ENCODE results near the gene FAM83G. TPM values are rescaled to one million over a fixed set of nuclear protein-coding genes. Genes with fewer than 3 reads are reported as not detected.

Gene FAM83G
- total RNA-seq, 1 experiment from 2014 or later = 29.5 TPM

- DNase-seq (ENCODE audit: low spot score) = peak; percentile 21
Observed at GRCh38 chr17:19010729-19011505, 6.4 kb upstream of the FAM83G start.

GRCh38 chr17:19009970-19010369 is 5.4 kb upstream of the FAM83G start:
- no peak for DNase-seq (ENCODE audit: low spot score)

GRCh38 chr17:19006698-19007097 is 2.1 kb upstream of the FAM83G start:
- DNase-seq (ENCODE audit: low spot score) = no peak

- no peak for DNase-seq (ENCODE audit: low spot score)
Observed at GRCh38 chr17:19005789-19006430, 1.3 kb upstream of the FAM83G start.

- DNase-seq (ENCODE audit: low spot score) = no peak
Observed at GRCh38 chr17:19005137-19005773, 691 bp upstream of the FAM83G start.

- DNase-seq (ENCODE audit: low spot score) = peak; percentile 57
Observed at GRCh38 chr17:19003543-19004420, 782 bp downstream of the FAM83G start.

- DNase-seq (ENCODE audit: low spot score) = peak; percentile 56
Observed at GRCh38 chr17:19002805-19003542, 1.6 kb downstream of the FAM83G start.

- DNase-seq (ENCODE audit: low spot score) = peak; percentile 21
Observed at GRCh38 chr17:19001907-19002590, 2.5 kb downstream of the FAM83G start.

- DNase-seq (ENCODE audit: low spot score) = peak; percentile 89
Observed at GRCh38 chr17:19000531-19001325, 3.8 kb downstream of the FAM83G start.

GRCh38 chr17:18999911-19000310 is 4.7 kb downstream of the FAM83G start:
- no peak for DNase-seq (ENCODE audit: low spot score)

GRCh38 chr17:18999394-18999793 is 5.2 kb downstream of the FAM83G start:
- no peak for DNase-seq (ENCODE audit: low spot score)

GRCh38 chr17:18997650-18998196 is 6.8 kb downstream of the FAM83G start:
- DNase-seq (ENCODE audit: low spot score) = no peak

- DNase-seq (ENCODE audit: low spot score) = no peak
Observed at GRCh38 chr17:18996458-18996857, 8.1 kb downstream of the FAM83G start.

- DNase-seq (ENCODE audit: low spot score) = no peak
Observed at GRCh38 chr17:18995220-18995619, 9.3 kb downstream of the FAM83G start.

GRCh38 chr17:18994631-18995030 is 9.9 kb downstream of the FAM83G start:
- DNase-seq (ENCODE audit: low spot score) = no peak

GRCh38 chr17:18993905-18994526 is 10.5 kb downstream of the FAM83G start:
- no peak for DNase-seq (ENCODE audit: low spot score)

- DNase-seq (ENCODE audit: low spot score) = no peak
Observed at GRCh38 chr17:18992454-18993130, 12.0 kb downstream of the FAM83G start.

Measured in A172 (cell line).